ENCODE data around the gene SIPA1L3.
"Not testable (repeated sequence)": the region's sequence is repeated elsewhere in the genome, so short reads cannot be mapped to it uniquely, and the experiment has no call there.

SIPA1L3 gene, protein sequence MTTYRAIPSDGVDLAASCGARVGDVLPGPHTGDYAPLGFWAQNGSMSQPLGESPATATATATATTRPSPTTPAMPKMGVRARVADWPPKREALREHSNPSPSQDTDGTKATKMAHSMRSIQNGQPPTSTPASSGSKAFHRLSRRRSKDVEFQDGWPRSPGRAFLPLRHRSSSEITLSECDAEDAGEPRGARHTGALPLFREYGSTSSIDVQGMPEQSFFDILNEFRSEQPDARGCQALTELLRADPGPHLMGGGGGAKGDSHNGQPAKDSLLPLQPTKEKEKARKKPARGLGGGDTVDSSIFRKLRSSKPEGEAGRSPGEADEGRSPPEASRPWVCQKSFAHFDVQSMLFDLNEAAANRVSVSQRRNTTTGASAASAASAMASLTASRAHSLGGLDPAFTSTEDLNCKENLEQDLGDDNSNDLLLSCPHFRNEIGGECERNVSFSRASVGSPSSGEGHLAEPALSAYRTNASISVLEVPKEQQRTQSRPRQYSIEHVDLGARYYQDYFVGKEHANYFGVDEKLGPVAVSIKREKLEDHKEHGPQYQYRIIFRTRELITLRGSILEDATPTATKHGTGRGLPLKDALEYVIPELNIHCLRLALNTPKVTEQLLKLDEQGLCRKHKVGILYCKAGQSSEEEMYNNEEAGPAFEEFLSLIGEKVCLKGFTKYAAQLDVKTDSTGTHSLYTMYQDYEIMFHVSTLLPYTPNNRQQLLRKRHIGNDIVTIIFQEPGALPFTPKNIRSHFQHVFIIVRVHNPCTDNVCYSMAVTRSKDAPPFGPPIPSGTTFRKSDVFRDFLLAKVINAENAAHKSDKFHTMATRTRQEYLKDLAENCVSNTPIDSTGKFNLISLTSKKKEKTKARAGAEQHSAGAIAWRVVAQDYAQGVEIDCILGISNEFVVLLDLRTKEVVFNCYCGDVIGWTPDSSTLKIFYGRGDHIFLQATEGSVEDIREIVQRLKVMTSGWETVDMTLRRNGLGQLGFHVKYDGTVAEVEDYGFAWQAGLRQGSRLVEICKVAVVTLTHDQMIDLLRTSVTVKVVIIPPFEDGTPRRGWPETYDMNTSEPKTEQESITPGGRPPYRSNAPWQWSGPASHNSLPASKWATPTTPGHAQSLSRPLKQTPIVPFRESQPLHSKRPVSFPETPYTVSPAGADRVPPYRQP (N-terminal part only)

GRCh38 chr19:37906869-37907734 lies at the start of gene SIPA1L3:
Gene SIPA1L3, plus strand, starts transcription at chr19:37907208. Its CDS starts 174,358 bp downstream, at chr19:38081566.
- DNase-seq: peak; percentile 99

DNA sequence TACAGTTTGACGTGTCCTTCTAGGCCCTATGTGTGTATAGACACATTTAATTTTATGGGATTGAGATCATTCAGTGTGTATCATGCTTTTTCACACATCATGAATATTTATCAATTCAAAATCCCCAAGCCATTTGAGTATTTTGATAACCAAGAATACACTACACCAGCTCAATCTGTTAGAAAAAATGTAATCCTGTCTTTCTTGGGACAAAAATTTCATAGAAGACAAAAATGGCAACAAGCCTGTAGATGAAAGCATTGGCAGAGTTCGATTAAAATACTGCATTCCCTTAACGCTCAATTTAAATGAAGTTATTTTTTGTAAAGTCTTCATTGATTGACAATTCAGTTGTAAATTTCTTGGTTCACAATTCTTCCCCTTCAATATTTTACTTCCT lies 42.5 kb upstream of the SIPA1L3 start:
- DNase-seq: no peak

- not testable (repeated sequence) for DNase-seq
Measured at GRCh38 chr19:37865930-37866329, 41.1 kb upstream of the SIPA1L3 start.

- no peak for DNase-seq
Measured at GRCh38 chr19:37867831-37868230, 39.2 kb upstream of the SIPA1L3 start.

DNA sequence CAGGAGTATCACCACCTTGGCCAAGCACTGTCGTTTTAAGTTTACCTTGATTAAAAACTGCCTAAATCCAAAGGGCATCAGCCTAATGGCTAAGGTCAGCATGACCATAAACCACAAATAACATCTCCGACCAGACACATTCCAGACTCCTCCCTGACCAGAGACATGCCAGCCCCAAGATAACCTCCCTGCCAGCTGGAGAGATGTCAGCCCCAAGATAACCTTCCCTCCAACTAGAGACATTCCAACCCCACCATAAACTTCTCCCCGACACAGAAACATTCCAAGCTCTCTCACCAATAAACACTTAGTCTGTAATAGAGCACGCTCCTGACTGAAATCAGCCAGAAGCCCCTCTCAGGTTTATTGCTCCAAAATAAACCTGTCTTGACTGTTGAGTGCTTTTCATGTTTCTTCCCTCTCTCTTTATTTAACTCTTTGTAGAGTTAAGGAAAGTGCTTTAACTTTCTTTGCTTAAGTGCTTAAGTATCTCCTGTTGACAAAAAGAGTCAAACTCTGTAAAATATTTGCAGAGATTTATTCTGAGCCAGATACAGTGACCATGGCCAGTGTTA lies 37.2 kb upstream of the SIPA1L3 start:
- no peak for DNase-seq

DNA sequence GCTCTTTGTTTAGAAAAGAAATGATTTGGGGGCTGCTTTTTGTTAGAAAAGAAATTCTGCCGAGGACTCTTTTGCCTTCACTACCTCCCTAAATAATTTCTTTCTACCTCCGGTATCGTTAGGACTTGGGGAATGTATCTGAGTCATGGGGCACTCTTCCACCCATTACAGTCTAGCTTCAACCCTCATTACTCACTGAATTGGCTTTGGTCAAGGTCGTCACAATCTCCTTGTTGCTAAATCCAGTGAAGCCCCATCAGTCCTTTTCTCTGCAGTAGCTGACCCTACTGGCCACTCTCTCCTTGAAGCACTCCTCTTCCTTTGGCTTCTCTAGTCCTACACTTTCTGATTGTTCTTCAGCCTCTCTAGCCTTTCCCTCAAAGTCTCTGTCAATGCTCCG lies 34.6 kb upstream of the SIPA1L3 start:
- DNase-seq: no peak

GRCh38 chr19:37874784-37875183 lies 32.2 kb upstream of the SIPA1L3 start:
- no peak for DNase-seq

DNA sequence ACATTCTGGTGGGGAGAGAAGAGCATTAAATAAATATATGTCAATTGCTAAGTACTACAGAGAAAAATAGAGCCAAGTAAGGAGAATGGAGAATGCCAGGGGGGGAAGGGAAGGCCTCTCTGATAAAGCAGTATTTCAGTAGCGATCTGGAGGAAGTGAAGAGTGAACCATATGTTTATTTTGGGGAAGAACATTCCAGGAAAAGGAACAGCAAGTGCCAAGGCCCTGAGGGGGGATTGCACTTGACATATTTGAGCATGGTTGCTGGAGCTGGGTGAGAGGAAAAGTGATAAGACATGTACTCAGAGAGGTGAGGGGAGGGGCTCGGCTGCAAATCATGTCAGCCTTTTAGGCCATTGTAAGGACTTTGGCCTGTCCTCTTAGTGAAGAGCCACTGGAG lies 31.0 kb upstream of the SIPA1L3 start:
- DNase-seq: no peak

DNA sequence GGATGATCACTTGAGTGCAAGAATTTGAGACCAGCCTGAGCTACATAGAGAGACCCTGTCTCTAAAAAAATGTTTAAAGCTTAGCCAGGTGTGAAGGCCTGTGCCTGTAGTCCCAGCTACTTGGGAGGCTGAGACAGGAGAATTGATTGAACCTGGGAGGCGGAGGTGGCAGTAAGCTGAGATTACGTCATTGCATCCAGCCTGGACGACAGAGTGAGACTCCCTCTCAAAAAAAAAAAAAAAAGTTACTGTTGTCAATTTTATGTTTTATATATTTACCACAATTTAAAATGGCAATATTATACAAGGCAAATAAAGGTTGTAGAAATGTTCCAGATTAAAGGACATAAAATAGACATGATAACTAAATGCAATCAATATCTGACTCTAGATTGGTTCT lies 29.9 kb upstream of the SIPA1L3 start:
- DNase-seq: no peak

DNA sequence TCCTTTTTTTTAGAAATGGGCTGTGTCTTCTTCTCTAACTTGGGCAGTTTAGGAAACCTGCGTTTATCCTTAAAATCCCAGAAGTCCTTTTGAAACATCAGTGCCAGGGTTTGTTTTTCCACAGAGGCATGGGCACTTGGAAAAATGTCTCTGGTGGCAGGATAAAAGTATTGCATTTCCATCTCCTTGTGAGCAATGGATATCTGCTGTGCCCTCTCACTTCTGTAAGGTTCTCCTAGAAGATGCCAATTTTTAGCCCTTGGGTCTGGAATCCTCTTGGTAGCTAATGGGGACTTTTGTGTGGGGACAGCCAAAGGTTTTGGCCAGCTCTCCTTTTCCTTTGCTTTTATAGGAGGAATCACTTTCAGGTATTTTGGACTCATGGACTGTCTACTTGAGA lies 21.6 kb upstream of the SIPA1L3 start:
- DNase-seq: no peak

DNA sequence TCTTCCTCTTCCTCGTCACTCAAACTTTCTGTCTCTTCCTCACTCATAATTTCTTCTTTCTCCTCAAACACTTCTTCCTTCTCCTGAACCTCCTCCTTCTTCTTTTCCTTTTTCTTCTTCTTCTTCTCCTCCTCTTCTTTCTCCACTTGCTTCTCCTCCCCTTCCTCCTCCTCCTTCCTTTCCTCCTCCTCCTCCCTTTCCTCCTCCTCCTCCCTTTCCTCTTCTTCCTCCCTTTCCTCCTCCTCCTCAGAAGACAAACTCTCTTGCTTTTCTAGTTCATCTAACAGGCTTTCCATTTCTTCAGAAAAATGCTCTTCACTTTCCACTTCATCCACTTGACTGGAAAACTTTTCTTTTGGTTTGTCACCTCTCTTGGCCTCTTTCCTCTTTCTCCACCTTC lies 20.4 kb upstream of the SIPA1L3 start:
- no peak for DNase-seq

GRCh38 chr19:37893845-37894575 lies 13.0 kb upstream of the SIPA1L3 start:
- no peak for DNase-seq

GRCh38 chr19:37896180-37896579 lies 10.8 kb upstream of the SIPA1L3 start:
- DNase-seq: no peak

GRCh38 chr19:37899453-37899852 lies 7.6 kb upstream of the SIPA1L3 start:
- no peak for DNase-seq

- no peak for DNase-seq
Measured at GRCh38 chr19:37899966-37900365, 7.0 kb upstream of the SIPA1L3 start.

DNA sequence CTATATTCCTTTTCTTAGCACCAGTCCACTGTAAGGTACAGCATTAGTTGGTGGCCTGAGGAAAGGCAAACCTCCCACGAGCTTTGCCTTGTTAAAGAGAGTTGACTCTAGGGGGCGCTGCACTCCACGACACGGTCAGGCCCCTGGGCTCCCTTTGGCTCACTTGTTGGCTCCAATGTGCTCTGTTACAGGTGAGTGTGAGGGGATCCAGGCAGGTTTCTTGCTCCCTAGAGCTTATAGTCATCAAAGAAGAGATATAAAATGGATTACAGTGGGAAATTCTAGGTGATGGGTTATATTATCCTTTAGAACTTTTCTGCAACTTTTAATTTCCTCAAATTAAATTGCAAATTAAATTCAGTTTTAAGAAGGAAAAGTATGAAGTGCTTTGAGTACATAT lies 4.3 kb upstream of the SIPA1L3 start:
- DNase-seq: peak; percentile 87

GRCh38 chr19:37903096-37903495 lies 3.9 kb upstream of the SIPA1L3 start:
- no peak for DNase-seq

DNA sequence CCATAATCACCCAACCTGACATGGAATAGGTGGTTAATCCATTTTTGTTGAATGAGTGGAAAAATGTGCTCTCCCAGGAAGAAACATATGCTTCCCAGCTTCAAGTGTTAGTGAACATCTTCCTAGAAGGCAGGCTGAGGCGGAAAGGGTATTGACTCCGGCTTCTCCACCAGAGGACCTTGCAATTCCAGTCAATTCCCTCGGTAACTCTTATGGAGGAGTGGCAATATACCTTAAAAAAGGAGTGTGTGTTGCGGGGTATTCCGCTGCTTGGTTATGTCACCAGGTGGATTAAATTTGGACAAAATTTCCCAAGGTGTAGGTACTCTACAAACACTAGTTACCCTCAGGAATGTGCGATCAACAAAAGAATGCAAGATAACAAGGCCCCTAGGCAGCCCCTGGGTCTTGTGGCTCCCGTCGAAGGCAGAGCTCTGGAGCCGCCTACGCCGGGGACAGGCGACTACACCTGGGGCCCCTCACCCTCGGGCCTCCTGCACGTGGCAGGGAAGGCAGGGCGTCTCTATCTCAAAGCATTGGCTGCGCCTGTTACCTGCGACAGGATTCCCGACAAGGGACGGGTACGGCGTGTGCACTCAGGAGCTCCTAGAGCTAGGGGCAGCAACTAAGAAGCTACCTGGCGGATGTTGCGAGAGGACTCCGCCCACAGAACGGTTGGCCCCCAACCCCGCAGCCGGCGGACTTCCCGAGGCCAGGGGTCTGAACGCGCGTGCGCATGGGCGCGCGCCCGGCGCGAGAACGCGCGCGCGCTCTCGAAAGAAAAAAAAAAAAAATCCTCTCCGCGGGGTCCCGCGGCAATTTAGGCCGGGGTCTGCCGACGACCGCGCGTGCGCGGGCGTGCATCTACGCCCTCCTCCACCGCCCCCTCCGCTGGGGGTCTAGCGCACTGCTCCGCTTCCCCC lies 801 bp upstream of the SIPA1L3 start, which contains the start of gene WDR87:
TSS of gene WDR87 (minus strand) at position 649 of the 923 bp plus-strand sequence. CDS start 8,355 bp downstream, outside the sequence.
- DNase-seq: peak; percentile 94

- DNase-seq: no peak
Measured at GRCh38 chr19:37907735-37908455, 887 bp downstream of the SIPA1L3 start.

All from NCI-H146 (cell line).